HG02981 (cell line): ENCODE data around the gene CDK7.

Source experiments
- ATAC-seq: cut with Tn5 transposase; IDR thresholded peaks from one replicate; pipeline ENCODE4 v1.9.1; 2021; ENCODE audit warnings: mild to moderate bottlenecking, moderate library complexity; ENCODE audit not compliant: unreplicated experiment

Gene CDK7

GRCh38 chr5:69288688-69289087 lies 54.0 kb downstream of the CDK7 start:
- ATAC-seq, result no peak

GRCh38 chr5:69292306-69292705 lies 57.6 kb downstream of the CDK7 start:
- ATAC-seq, result no peak

- ATAC-seq, result no peak
These were observed 59.2 kb downstream of the CDK7 start for GRCh38 chr5:69293882-69294281.

- no peak for ATAC-seq
These were observed 60.5 kb downstream of the CDK7 start for GRCh38 chr5:69295088-69295754.

- ATAC-seq, result no peak
These were observed 64.9 kb downstream of the CDK7 start for GRCh38 chr5:69299625-69300024.

GRCh38 chr5:69300537-69301203 lies 66.0 kb downstream of the CDK7 start:
- ATAC-seq, result no peak

- ATAC-seq, result no peak
These were observed 70.8 kb downstream of the CDK7 start for GRCh38 chr5:69305512-69305911.

- ATAC-seq, result no peak
These were observed 73.4 kb downstream of the CDK7 start for GRCh38 chr5:69308046-69308553.

- no peak for ATAC-seq
These were observed 74.7 kb downstream of the CDK7 start for GRCh38 chr5:69309380-69309779.

- ATAC-seq, result no peak
These were observed 77.9 kb downstream of the CDK7 start for GRCh38 chr5:69312459-69313160.

GRCh38 chr5:69313428-69313827 lies 78.7 kb downstream of the CDK7 start:
- ATAC-seq, result no peak

- no peak for ATAC-seq
These were observed 81.3 kb downstream of the CDK7 start for GRCh38 chr5:69315972-69316371.

GRCh38 chr5:69317391-69317790 lies 82.7 kb downstream of the CDK7 start:
- no peak for ATAC-seq

- no peak for ATAC-seq
These were observed 91.7 kb downstream of the CDK7 start for GRCh38 chr5:69326365-69326764.
